Keratinocyte (primary cell): ENCODE measurements around the gene ALDH3A2.

Experiments used
- EZH2 ChIP-seq: IDR thresholded peaks from one replicate; pipeline ENCODE4 v1.6.1; 2012; ENCODE audit warnings: inconsistent platforms, mild to moderate bottlenecking, low read length, moderate library complexity
- TF ChIP-seq, protein P1 (sequence below), 3 experiments: IDR thresholded peaks in 1 of 3; conservative IDR thresholded peaks in 1 of 3; optimal IDR thresholded peaks in 1 of 3; 2 replicates in 2 of 3; 3 replicates in 1 of 3; pipeline versions ENCODE3 to v1.5.1; 2011; ENCODE audit warnings: low read length in 3 of 3, mild to moderate bottlenecking in 3 of 3, moderate library complexity in 2 of 3, control low read depth in 1 of 3, inconsistent platforms in 1 of 3; ENCODE audit not compliant: insufficient read depth in 2 of 3; ENCODE audit errors: extremely low read depth in 1 of 3

DNA sequence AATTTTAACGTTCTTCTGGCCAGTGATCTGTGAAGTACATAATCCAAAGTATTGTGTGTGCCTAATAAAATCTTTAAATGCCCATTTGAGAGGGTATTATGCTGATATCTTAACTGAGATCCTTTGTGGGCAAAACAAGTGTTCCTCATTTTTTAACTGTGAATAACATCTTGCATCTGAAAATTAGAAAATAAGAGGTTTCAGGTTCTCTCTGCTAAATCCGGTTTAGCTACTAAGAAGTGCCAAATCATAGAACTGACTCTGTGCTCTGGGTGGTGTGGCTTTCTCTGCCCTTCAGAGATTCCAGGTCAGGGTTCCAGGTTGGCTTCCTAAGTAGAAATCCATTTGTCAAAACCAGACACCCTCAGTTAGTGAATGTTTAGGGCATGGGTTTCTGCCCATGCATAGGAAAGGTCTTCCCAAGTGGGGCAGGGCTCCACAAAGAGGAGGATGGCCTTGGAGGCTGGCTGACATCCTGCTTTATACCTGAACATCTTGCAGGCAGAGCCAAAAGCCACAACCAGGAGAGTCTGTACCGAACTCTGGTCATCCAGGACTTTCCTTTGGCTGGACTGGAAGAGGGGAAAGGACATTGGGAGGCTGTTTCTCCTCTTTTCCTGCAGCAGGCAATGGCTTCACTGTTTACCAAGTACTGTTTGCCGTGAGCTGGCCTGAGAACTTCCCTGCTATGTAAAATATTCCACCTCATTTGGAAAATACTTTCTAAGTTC lies 8.5 kb downstream of the ALDH3A2 start:
- TF ChIP-seq, protein P1, sequence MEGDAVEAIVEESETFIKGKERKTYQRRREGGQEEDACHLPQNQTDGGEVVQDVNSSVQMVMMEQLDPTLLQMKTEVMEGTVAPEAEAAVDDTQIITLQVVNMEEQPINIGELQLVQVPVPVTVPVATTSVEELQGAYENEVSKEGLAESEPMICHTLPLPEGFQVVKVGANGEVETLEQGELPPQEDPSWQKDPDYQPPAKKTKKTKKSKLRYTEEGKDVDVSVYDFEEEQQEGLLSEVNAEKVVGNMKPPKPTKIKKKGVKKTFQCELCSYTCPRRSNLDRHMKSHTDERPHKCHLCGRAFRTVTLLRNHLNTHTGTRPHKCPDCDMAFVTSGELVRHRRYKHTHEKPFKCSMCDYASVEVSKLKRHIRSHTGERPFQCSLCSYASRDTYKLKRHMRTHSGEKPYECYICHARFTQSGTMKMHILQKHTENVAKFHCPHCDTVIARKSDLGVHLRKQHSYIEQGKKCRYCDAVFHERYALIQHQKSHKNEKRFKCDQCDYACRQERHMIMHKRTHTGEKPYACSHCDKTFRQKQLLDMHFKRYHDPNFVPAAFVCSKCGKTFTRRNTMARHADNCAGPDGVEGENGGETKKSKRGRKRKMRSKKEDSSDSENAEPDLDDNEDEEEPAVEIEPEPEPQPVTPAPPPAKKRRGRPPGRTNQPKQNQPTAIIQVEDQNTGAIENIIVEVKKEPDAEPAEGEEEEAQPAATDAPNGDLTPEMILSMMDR (optimal IDR thresholded peaks at IDR 0.05 in 1 of 3, IDR thresholded peaks at IDR 0.05 in 1 of 3, conservative IDR thresholded peaks at IDR 0.05 in 1 of 3; ENCODE audit: extremely low read depth in 1 of 3, insufficient read depth in 2 of 3, low read length in 3 of 3), result no peak
- no peak for TF ChIP-seq EZH2
